Neural progenitor cell (in vitro differentiated cells): ENCODE measurements around the gene CACNA1C. TPM values are rescaled to one million over a fixed set of nuclear protein-coding genes. Genes with fewer than 3 reads are reported as not detected.

Experiments used
- DNase-seq: peaks from one replicate; pipeline ENCODE4 v3.0.0-alpha.2; 2016; ENCODE audit warnings: low spot score
- H2AFZ ChIP-seq: fragments of 200-600 bp; sonication (generic); replicated peaks from 2 replicates; pipeline ENCODE4 v1.6.1; 2016; ENCODE audit warnings: antibody characterized with exemption
- H3F3A ChIP-seq: fragments of 200-600 bp; sonication (generic); 2 replicates; pipeline ENCODE4 v1.6.1; 2016; ENCODE audit warnings: antibody characterized with exemption, low read depth
- H3K27ac ChIP-seq: fragments of 200-600 bp; sonication (generic); 2 replicates; pipeline ENCODE4 v1.5.1; 2016; ENCODE audit warnings: mild to moderate bottlenecking
- H3K27me3 ChIP-seq: fragments of 200-600 bp; sonication (generic); 2 replicates; pipeline ENCODE4 v1.6.1; 2016; ENCODE audit warnings: mild to moderate bottlenecking, moderate library complexity
- H3K36me3 ChIP-seq: fragments of 200-600 bp; sonication (generic); 2 replicates; pipeline ENCODE4 v1.5.1; 2016
- H3K4me1 ChIP-seq: fragments of 200-600 bp; sonication (generic); 2 replicates; pipeline ENCODE4 v1.6.1; 2016; ENCODE audit warnings: mixed run types
- H3K4me2 ChIP-seq: fragments of 200-600 bp; sonication (generic); 2 replicates; pipeline ENCODE4 v1.6.1; 2016
- H3K4me3 ChIP-seq: fragments of 200-600 bp; sonication (generic); 2 replicates; pipeline ENCODE4 v1.5.1; 2016
- H3K79me2 ChIP-seq: fragments of 200-600 bp; sonication (generic); 2 replicates; pipeline ENCODE4 v1.6.1; 2016; ENCODE audit warnings: low read depth
- H3K9ac ChIP-seq: fragments of 200-600 bp; sonication (generic); 2 replicates; pipeline ENCODE4 v1.6.1; 2016
- H3K9me3 ChIP-seq: fragments of 200-600 bp; sonication (generic); 2 replicates; pipeline ENCODE4 v1.5.1; 2016; ENCODE audit warnings: low read depth
- H4K20me1 ChIP-seq: fragments of 200-600 bp; sonication (generic); 2 replicates; pipeline ENCODE4 v1.6.1; 2016; ENCODE audit warnings: low read depth
- H3K27ac Mint-ChIP-seq: 3 replicates; pipeline ENCODE4 v1.8.0; 2021; ENCODE audit warnings: mixed read lengths
- H3K27me3 Mint-ChIP-seq: 2 replicates; pipeline ENCODE4 v1.8.0; 2022; ENCODE audit warnings: low read depth, mild to moderate bottlenecking, inconsistent platforms, moderate library complexity, mixed read lengths; ENCODE audit not compliant: insufficient read depth
- H3K36me3 Mint-ChIP-seq: 3 replicates; pipeline ENCODE4 v1.8.0; 2021; ENCODE audit warnings: mixed read lengths
- H3K4me1 Mint-ChIP-seq: 3 replicates; pipeline ENCODE4 v1.8.0; 2021; ENCODE audit warnings: mixed read lengths
- H3K4me3 Mint-ChIP-seq: 3 replicates; pipeline ENCODE4 v1.8.0; 2021; ENCODE audit warnings: mild to moderate bottlenecking, moderate library complexity, mixed read lengths
- H3K9me3 Mint-ChIP-seq: 3 replicates; pipeline ENCODE4 v1.8.0; 2020; ENCODE audit warnings: mixed read lengths
- CTCF ChIP-seq: fragments of 200-600 bp; sonication (generic); IDR thresholded peaks from 2 replicates; pipeline ENCODE4 v1.5.1; 2017; ENCODE audit warnings: antibody characterized with exemption, mild to moderate bottlenecking
- EZH2 ChIP-seq: fragments of 200-600 bp; sonication (generic); IDR thresholded peaks from 2 replicates; pipeline ENCODE4 v1.6.1; 2017; ENCODE audit warnings: antibody characterized with exemption, mild to moderate bottlenecking, moderate library complexity
- EZH2phosphoT487 ChIP-seq: fragments of 200-600 bp; sonication (generic); IDR thresholded peaks from 2 replicates; pipeline ENCODE4 v1.6.1; 2017; ENCODE audit warnings: antibody characterized with exemption
- total RNA-seq: library from RNA; depleted of rRNA; stranded (reverse); fragments of >200 nt; gene quantifications from 2 replicates; pipeline ENCODE4 v1.2.3, GENCODE V29; 2015; ENCODE audit warnings: low replicate concordance

The CACNA1C gene
- total RNA-seq, 1 donor from 2014 or later, result 2.7 TPM

DNA sequence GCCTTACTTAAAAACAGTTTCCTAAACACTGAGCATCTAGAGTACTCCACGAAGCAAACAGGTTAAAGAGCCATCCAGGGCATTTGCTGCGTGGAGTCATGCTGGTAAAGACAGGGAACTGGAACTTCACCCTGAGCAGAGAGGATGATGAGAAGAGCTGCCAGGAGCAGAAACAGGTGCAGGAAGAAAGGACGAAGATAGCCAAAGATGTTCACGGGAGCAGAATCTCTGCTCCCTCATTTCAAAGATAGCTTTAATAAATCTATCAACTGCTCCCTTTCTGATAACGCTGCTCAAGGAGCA lies 461.2 kb downstream of the CACNA1C start:
- no peaks in the 10 kb centered on the region for H3K27me3 ChIP-seq

GRCh38 chr12:2520722-2521246 lies 468.0 kb downstream of the CACNA1C start:
- no peaks in the 10 kb centered on the region for H4K20me1 ChIP-seq
- Mint-ChIP-seq H3K27ac (no peak overlapping the region), H3K36me3 (no peaks in the 10 kb centered on the region), H3K27me3 (peaks cover 5% of the 10 kb centered on the region), H3K4me3 (no peak overlapping the region), H3K9me3 (no peaks in the 10 kb centered on the region), H3K4me1 (peaks cover 17% of the 10 kb centered on the region)
- H2AFZ ChIP-seq, result no peak overlapping the region
- no peaks in the 10 kb centered on the region for H3F3A ChIP-seq
- H3K27ac ChIP-seq, result no peak overlapping the region
- H3K27me3 ChIP-seq, result no peaks in the 10 kb centered on the region
- no peaks in the 10 kb centered on the region for H3K9me3 ChIP-seq
- no peak for DNase-seq
- TF ChIP-seq EZH2phosphoT487 (no peak), EZH2 (no peak), CTCF (no peak)
- H3K79me2 ChIP-seq, result no peaks in the 10 kb centered on the region
- H3K4me1 ChIP-seq, result no peaks in the 10 kb centered on the region
- no peaks in the 10 kb centered on the region for H3K36me3 ChIP-seq
- no peak overlapping the region for H3K4me2 ChIP-seq
- H3K4me3 ChIP-seq, result no peak overlapping the region
- no peak overlapping the region for H3K9ac ChIP-seq

More for the DNA sequence above, 461.2 kb downstream of the CACNA1C start:
- Histone ChIP-seq H3K27ac (no peak overlapping the region), H2AFZ (no peak overlapping the region), H3K9me3 (no peaks in the 10 kb centered on the region), H3K36me3 (no peaks in the 10 kb centered on the region), H3K79me2 (no peaks in the 10 kb centered on the region), H4K20me1 (no peaks in the 10 kb centered on the region), H3K9ac (no peak overlapping the region), H3F3A (no peaks in the 10 kb centered on the region), H3K4me2 (no peak overlapping the region), H3K4me3 (no peak overlapping the region), H3K4me1 (peaks cover 4% of the 10 kb centered on the region)
- H3K9me3 Mint-ChIP-seq, result no peaks in the 10 kb centered on the region
- H3K4me1 Mint-ChIP-seq, result no peaks in the 10 kb centered on the region
- H3K4me3 Mint-ChIP-seq, result no peak overlapping the region
- H3K36me3 Mint-ChIP-seq, result no peaks in the 10 kb centered on the region
- H3K27me3 Mint-ChIP-seq, result peaks cover 2% of the 10 kb centered on the region
- DNase-seq, result no peak
- TF ChIP-seq EZH2 (no peak), EZH2phosphoT487 (no peak), CTCF (no peak)
- H3K27ac Mint-ChIP-seq, result no peak overlapping the region

GRCh38 chr12:2523317-2523716 lies 470.5 kb downstream of the CACNA1C start:
- H3K79me2 ChIP-seq, result no peaks in the 10 kb centered on the region
- peaks cover 28% of the 10 kb centered on the region for H3K4me1 Mint-ChIP-seq

More at GRCh38 chr12:2523317-2523716, 470.5 kb downstream of the CACNA1C start:
- Histone ChIP-seq H3K9ac (no peak overlapping the region), H2AFZ (no peak overlapping the region), H3K27me3 (no peaks in the 10 kb centered on the region), H3K36me3 (no peaks in the 10 kb centered on the region), H3F3A (no peaks in the 10 kb centered on the region), H4K20me1 (no peaks in the 10 kb centered on the region), H3K4me3 (no peak overlapping the region), H3K4me2 (no peak overlapping the region), H3K27ac (no peak overlapping the region), H3K4me1 (peaks cover 10% of the 10 kb centered on the region), H3K9me3 (no peaks in the 10 kb centered on the region)
- Mint-ChIP-seq H3K27me3 (peaks cover 5% of the 10 kb centered on the region), H3K9me3 (no peaks in the 10 kb centered on the region), H3K4me3 (no peak overlapping the region), H3K27ac (no peak overlapping the region), H3K36me3 (no peaks in the 10 kb centered on the region)
- DNase-seq, result no peak
- no peak for TF ChIP-seq CTCF
